GM19467 (cell line): ENCODE results near the gene ADD3.

Experiments
- ATAC-seq: cut with Tn5 transposase; IDR thresholded peaks from one replicate; pipeline ENCODE4 v1.9.1; 2021; ENCODE audit warnings: mild to moderate bottlenecking, moderate library complexity; ENCODE audit not compliant: unreplicated experiment

ADD3 gene

GRCh38 chr10:110059925-110060324 lies 52.1 kb downstream of the ADD3 start:
- no peak for ATAC-seq

- ATAC-seq: no peak
Measured at GRCh38 chr10:110061687-110062086, 53.9 kb downstream of the ADD3 start.

GRCh38 chr10:110065269-110065668 lies 57.5 kb downstream of the ADD3 start:
- ATAC-seq: no peak

GRCh38 chr10:110067960-110068770 lies 60.4 kb downstream of the ADD3 start:
- ATAC-seq: peak; percentile 41

- ATAC-seq: no peak
Measured at GRCh38 chr10:110068780-110069179, 61.0 kb downstream of the ADD3 start.

GRCh38 chr10:110069502-110069982 lies 61.8 kb downstream of the ADD3 start:
- ATAC-seq: peak; percentile 64

GRCh38 chr10:110073896-110074295 lies 66.1 kb downstream of the ADD3 start:
- ATAC-seq: no peak

GRCh38 chr10:110074298-110074697 lies 66.5 kb downstream of the ADD3 start:
- no peak for ATAC-seq

- ATAC-seq: no peak
Measured at GRCh38 chr10:110074758-110075671, 67.2 kb downstream of the ADD3 start.

- no peak for ATAC-seq
Measured at GRCh38 chr10:110075686-110076085, 67.9 kb downstream of the ADD3 start.

GRCh38 chr10:110076559-110077318 lies 69.0 kb downstream of the ADD3 start:
- peak; percentile 65 for ATAC-seq

GRCh38 chr10:110077436-110078130 lies 69.8 kb downstream of the ADD3 start:
- no peak for ATAC-seq

GRCh38 chr10:110078317-110078716 lies 70.5 kb downstream of the ADD3 start:
- ATAC-seq: no peak

- ATAC-seq: no peak
Measured at GRCh38 chr10:110081911-110082310, 74.1 kb downstream of the ADD3 start.

- ATAC-seq: no peak
Measured at GRCh38 chr10:110083884-110084283, 76.1 kb downstream of the ADD3 start.

GRCh38 chr10:110087682-110088081 lies 79.9 kb downstream of the ADD3 start:
- ATAC-seq: no peak

- no peak for ATAC-seq
Measured at GRCh38 chr10:110088367-110089104, 80.8 kb downstream of the ADD3 start.

- ATAC-seq: no peak
Measured at GRCh38 chr10:110091830-110092229, 84.0 kb downstream of the ADD3 start.

GRCh38 chr10:110093722-110094121 lies 85.9 kb downstream of the ADD3 start:
- ATAC-seq: no peak

GRCh38 chr10:110094786-110095185 lies 87.0 kb downstream of the ADD3 start:
- ATAC-seq: no peak
